Endothelial cell of umbilical vein (primary cell): Measurements from ENCODE around the gene DERA. TPM values are rescaled to one million over a fixed set of nuclear protein-coding genes. Genes with fewer than 3 reads are reported as not detected.

ENCODE experiments used
- BruUV-seq: library from RNA; stranded (reverse); fragments of 400-500 nt; replicated peaks from 2 replicates; lab custom pipeline; 2021; lab: Mats Ljungman, UMichigan
- CTCF ChIA-PET: fragments of 300-600, 350-600 bp; sonication (Branson Sonifier 250); formaldehyde crosslinking; loops from one replicate; lab custom pipeline; 2021; ENCODE audit warnings: antibody characterized with exemption, inconsistent platforms; lab: Charles Lee
- POLR2A ChIA-PET: fragments of 300-600, 350-600 bp; sonication (Branson Sonifier 250); formaldehyde crosslinking; loops from one replicate; lab custom pipeline; 2021; ENCODE audit warnings: antibody characterized with exemption, inconsistent platforms; lab: Charles Lee
- DNase-seq: peaks from one replicate; pipeline ENCODE4 v3.0.0-alpha.2; 2011; ENCODE audit warnings: low read depth, low spot score
- FAIRE-seq: peaks from 2 replicates; lab custom pipeline; 2011; peaks lifted over from hg19 to GRCh38; lab: Jason Lieb, UNC
- H2AFZ ChIP-seq: 2 replicates; pipeline ENCODE4 v1.6.0; 2012; ENCODE audit warnings: low read depth, low read length, control low read depth, inconsistent platforms
- H3K27ac ChIP-seq: 2 replicates; pipeline ENCODE4 v1.5.1; 2011; ENCODE audit warnings: low read depth, mild to moderate bottlenecking, control low read depth, low read length, moderate library complexity; ENCODE audit not compliant: insufficient read depth
- H3K27me3 ChIP-seq, 2 experiments: 2 replicates each; pipeline versions ENCODE4 v1.6.0 to v1.6.1; 2011; ENCODE audit warnings: low read length in 2 of 2, mixed read lengths in 1 of 2; ENCODE audit not compliant: control insufficient read depth in 2 of 2, insufficient read depth in 2 of 2
- H3K36me3 ChIP-seq, 2 experiments: 2 replicates in 1 of 2; 3 replicates in 1 of 2; pipeline ENCODE4 v1.5.1; 2011; ENCODE audit warnings: low read length in 2 of 2, mild to moderate bottlenecking in 1 of 2, moderate library complexity in 1 of 2; ENCODE audit not compliant: control insufficient read depth in 2 of 2, insufficient read depth in 2 of 2; ENCODE audit errors: extremely low read depth in 1 of 2
- H3K4me1 ChIP-seq: 3 replicates; pipeline ENCODE4 v1.5.1; 2011; ENCODE audit warnings: mild to moderate bottlenecking, low read length; ENCODE audit not compliant: control insufficient read depth, insufficient read depth; ENCODE audit errors: extremely low read depth
- H3K4me2 ChIP-seq: 2 replicates; pipeline ENCODE4 v1.6.1; 2011; ENCODE audit warnings: low read length, control low read depth, mixed read lengths; ENCODE audit not compliant: insufficient read depth
- H3K4me3 ChIP-seq, 3 experiments: fragments of 200-600 bp in 1 of 3; sonication (generic), shearing (Covaris generic) in 1 of 3; replicated peaks in 1 of 3; 2 replicates each; pipeline ENCODE4 v1.5.1; 2011 to 2016; ENCODE audit warnings: control low read depth in 3 of 3, low read length in 3 of 3, mild to moderate bottlenecking in 2 of 3, inconsistent platforms in 1 of 3, low read depth in 1 of 3, moderate library complexity in 1 of 3; ENCODE audit not compliant: insufficient read depth in 1 of 3
- H3K79me2 ChIP-seq: 2 replicates; pipeline ENCODE4 v1.6.0; 2012; ENCODE audit warnings: low read length, inconsistent platforms; ENCODE audit not compliant: control insufficient read depth, insufficient read depth
- H3K9ac ChIP-seq: replicated peaks from 2 replicates; pipeline ENCODE3; 2011; ENCODE audit warnings: low read length, control low read depth; ENCODE audit not compliant: insufficient read depth; ENCODE audit errors: extremely low read depth
- H3K9me1 ChIP-seq: replicated peaks from 3 replicates; pipeline ENCODE4 v1.6.0; 2011; ENCODE audit warnings: mild to moderate bottlenecking, low read length; ENCODE audit not compliant: control insufficient read depth, insufficient read depth; ENCODE audit errors: extremely low read depth
- H3K9me3 ChIP-seq: replicated peaks from 2 replicates; pipeline ENCODE4 v1.5.1; 2012; ENCODE audit warnings: low read length, inconsistent platforms; ENCODE audit not compliant: control insufficient read depth, insufficient read depth
- H4K20me1 ChIP-seq: replicated peaks from 2 replicates; pipeline ENCODE3; 2011; ENCODE audit warnings: mild to moderate bottlenecking, low read length; ENCODE audit not compliant: control insufficient read depth, insufficient read depth; ENCODE audit errors: extremely low read depth
- EZH2 ChIP-seq: IDR thresholded peaks from 2 replicates; pipeline ENCODE4 v1.6.1; 2012; ENCODE audit warnings: borderline replicate concordance, low read depth, mild to moderate bottlenecking, moderate library complexity, low read length, inconsistent platforms; ENCODE audit not compliant: severe bottlenecking
- FOS ChIP-seq: IDR thresholded peaks from 2 replicates; pipeline ENCODE4 v1.6.1; 2011; ENCODE audit warnings: mild to moderate bottlenecking, low read length, moderate library complexity, borderline replicate concordance; ENCODE audit not compliant: insufficient read depth
- GATA2 ChIP-seq: IDR thresholded peaks from 2 replicates; pipeline ENCODE4 v1.7.0; 2011; ENCODE audit warnings: low read depth, mild to moderate bottlenecking, moderate library complexity, mixed read lengths, low read length; ENCODE audit not compliant: insufficient read length, insufficient read depth
- JUN ChIP-seq: IDR thresholded peaks from 2 replicates; pipeline ENCODE4 v1.6.1; 2011; ENCODE audit warnings: borderline replicate concordance, low read depth; ENCODE audit not compliant: insufficient read length, insufficient read depth
- MYC ChIP-seq: IDR thresholded peaks from one replicate; pipeline ENCODE4 v1.6.1; 2011; ENCODE audit warnings: mild to moderate bottlenecking, low read depth, low read length
- POLR2A ChIP-seq: IDR thresholded peaks from 2 replicates; pipeline ENCODE4 v1.6.1; 2012; ENCODE audit warnings: low read depth, mild to moderate bottlenecking, control low read depth, low read length
- POLR2AphosphoS5 ChIP-seq: IDR thresholded peaks from 2 replicates; pipeline ENCODE4 v1.6.1; 2012; ENCODE audit warnings: low read depth, mild to moderate bottlenecking, control low read depth, low read length, moderate library complexity; ENCODE audit not compliant: insufficient read depth
- dilution Hi-C: fragments of 300-500 bp; cut with MboI; formaldehyde crosslinking; loops from one replicate; pipeline ENCODE4 v1.15.0; 2019; ENCODE audit warnings: low sequenced_read_pairs; ENCODE audit not compliant: extremely low pct_ligation_motif_present
- intact Hi-C: fragments of 100-400 bp; cut with micrococcal nuclease; formaldehyde crosslinking; loops from one replicate; pipeline ENCODE4 v1.10.0; 2022
- polyA plus RNA-seq, 4 experiments: library from polyadenylated mRNA; depleted of rRNA in 3 of 4; stranded (reverse) in 3 of 4; unstranded in 1 of 4; fragments of >200 nt; gene quantifications; 2 replicates each; pipeline versions ENCODE4 v1.2.1 to v1.2.3, GENCODE V29; 2011 to 2012; ENCODE audit warnings: missing spikeins in 1 of 4
- total RNA-seq: library from RNA; stranded (reverse); gene quantifications from 2 replicates; pipeline ENCODE4 v1.2.3, GENCODE V29; 2021
- TF ChIP-seq, protein P1 (sequence below): IDR thresholded peaks from 2 replicates; pipeline ENCODE4 v1.6.1; 2011; ENCODE audit not compliant: insufficient read depth, insufficient read length
- TF ChIP-seq, protein P2 (sequence below), 2 donors: IDR thresholded peaks; 1 replicate in 1 of 2; 2 replicates in 1 of 2; pipeline ENCODE4 v1.5.1; 2011; ENCODE audit warnings: low read length in 2 of 2, mild to moderate bottlenecking in 2 of 2, moderate library complexity in 2 of 2, control low read depth in 1 of 2, inconsistent platforms in 1 of 2, low read depth in 1 of 2; ENCODE audit not compliant: insufficient read depth in 1 of 2; ENCODE audit errors: extremely low read depth in 1 of 2

The DERA gene
- total and polyA plus RNA-seq, 2 donors (not counting 3 experiments of a cell fraction or from before 2014, with no cell fraction given) = 19.8 to 41.5 TPM

DNA sequence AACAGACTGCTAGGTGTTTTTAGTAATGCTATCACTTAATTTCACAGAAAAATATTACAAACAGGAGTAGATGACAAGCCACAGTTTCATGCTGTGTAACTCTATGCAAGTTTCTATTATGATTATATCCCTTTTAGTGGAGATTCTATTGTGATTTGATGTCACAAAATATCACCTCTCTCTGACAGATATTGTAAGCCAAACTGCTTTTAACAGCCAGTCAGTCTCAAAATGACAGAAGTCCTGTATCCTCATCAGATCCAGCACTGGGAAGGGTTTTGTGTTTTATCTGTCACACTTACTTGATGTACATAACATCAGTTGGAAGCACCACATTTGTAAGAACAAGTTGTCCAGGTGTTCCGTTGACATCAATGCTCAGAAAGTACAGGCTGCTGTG is 164.8 kb downstream of the DERA start:
- Histone ChIP-seq H3K4me3 (no peak overlapping the region), H3K9ac (no peak overlapping the region), H3K27ac (no peak overlapping the region), H4K20me1 (no peaks in the 10 kb centered on the region), H3K4me2 (no peak overlapping the region), H3K27me3 (peaks cover 2 to 9% of the 10 kb centered on the region in 2 experiments), H3K79me2 (no peaks in the 10 kb centered on the region), H2AFZ (no peak overlapping the region), H3K4me1 (no peaks in the 10 kb centered on the region), H3K36me3 (no peaks in the 10 kb centered on the region), H3K9me3 (no peaks in the 10 kb centered on the region), H3K9me1 (no peaks in the 10 kb centered on the region)
- FAIRE-seq (no peak), DNase-seq (no peak)
- intact Hi-C loops (loop anchor here (5.0 kb wide), 1 partner anchor 286 kb away; no protein-coding TSS in a partner anchor), dilution Hi-C loops (no loop called here)
- TF ChIP-seq EZH2 (no peak), POLR2AphosphoS5 (no peak), POLR2A (no peak), FOS (no peak), JUN (no peak), MYC (no peak), GATA2 (no peak)
- TF ChIP-seq, protein P1, sequence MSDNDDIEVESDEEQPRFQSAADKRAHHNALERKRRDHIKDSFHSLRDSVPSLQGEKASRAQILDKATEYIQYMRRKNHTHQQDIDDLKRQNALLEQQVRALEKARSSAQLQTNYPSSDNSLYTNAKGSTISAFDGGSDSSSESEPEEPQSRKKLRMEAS = no peak
- TF ChIP-seq, protein P2, sequence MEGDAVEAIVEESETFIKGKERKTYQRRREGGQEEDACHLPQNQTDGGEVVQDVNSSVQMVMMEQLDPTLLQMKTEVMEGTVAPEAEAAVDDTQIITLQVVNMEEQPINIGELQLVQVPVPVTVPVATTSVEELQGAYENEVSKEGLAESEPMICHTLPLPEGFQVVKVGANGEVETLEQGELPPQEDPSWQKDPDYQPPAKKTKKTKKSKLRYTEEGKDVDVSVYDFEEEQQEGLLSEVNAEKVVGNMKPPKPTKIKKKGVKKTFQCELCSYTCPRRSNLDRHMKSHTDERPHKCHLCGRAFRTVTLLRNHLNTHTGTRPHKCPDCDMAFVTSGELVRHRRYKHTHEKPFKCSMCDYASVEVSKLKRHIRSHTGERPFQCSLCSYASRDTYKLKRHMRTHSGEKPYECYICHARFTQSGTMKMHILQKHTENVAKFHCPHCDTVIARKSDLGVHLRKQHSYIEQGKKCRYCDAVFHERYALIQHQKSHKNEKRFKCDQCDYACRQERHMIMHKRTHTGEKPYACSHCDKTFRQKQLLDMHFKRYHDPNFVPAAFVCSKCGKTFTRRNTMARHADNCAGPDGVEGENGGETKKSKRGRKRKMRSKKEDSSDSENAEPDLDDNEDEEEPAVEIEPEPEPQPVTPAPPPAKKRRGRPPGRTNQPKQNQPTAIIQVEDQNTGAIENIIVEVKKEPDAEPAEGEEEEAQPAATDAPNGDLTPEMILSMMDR (IDR thresholded peaks at IDR 0.05; ENCODE audit: extremely low read depth in 1 of 2, insufficient read depth in 1 of 2, low read depth in 1 of 2, low read length in 2 of 2) = no peak
- POLR2A ChIA-PET = no interaction called here
- CTCF ChIA-PET = interaction anchor here (1.2 to 1.9 kb wide), 3 partner anchors 36 to 1916 kb away, joined by 3 to 21 read pairs (median 15); no protein-coding TSS in a partner anchor
- BruUV-seq = no TSS peak
